PC-3 (cell line): Measurements from ENCODE around the gene NCOA7. TPM values are rescaled to one million over a fixed set of nuclear protein-coding genes. Genes with fewer than 3 reads are reported as not detected.

Experiments used
- ATAC-seq: fragments of 200-7000 bp; cut with Tn5 transposase; 2 replicates; pipeline ENCODE4 v1.9.1; 2020; ENCODE audit warnings: mild to moderate bottlenecking, moderate library complexity
- BruUV-seq: library from RNA; stranded (reverse); fragments of 400-500 nt; replicated peaks from 2 replicates; lab custom pipeline; 2021; lab: Mats Ljungman, UMichigan
- CTCF ChIA-PET: fragments of 300-600 bp; sonication (Branson Sonifier 250); formaldehyde crosslinking; loops from one replicate; lab custom pipeline; 2022; ENCODE audit warnings: antibody characterized with exemption; lab: Charles Lee
- POLR2A ChIA-PET: fragments of 300-600 bp; sonication (Branson Sonifier 250); formaldehyde crosslinking; loops from one replicate; lab custom pipeline; 2022; ENCODE audit warnings: antibody characterized with exemption; ENCODE audit not compliant: unreplicated experiment; lab: Charles Lee
- DNase-seq: peaks from one replicate; pipeline ENCODE4 v3.0.0-alpha.2; 2015
- H2AFZ ChIP-seq: fragments of 300-600 bp; sonication (generic); 2 replicates; pipeline ENCODE4 v1.6.0; 2016; ENCODE audit warnings: antibody characterized with exemption, low read length
- H3F3A ChIP-seq: fragments of 300-600 bp; sonication (generic); one replicate; pipeline ENCODE4 v1.6.0; 2017; ENCODE audit warnings: antibody characterized with exemption, low read length, control low read depth, mild to moderate bottlenecking; ENCODE audit not compliant: unreplicated experiment
- H3K27ac ChIP-seq: fragments of 300-600 bp; sonication (generic); 2 replicates; pipeline ENCODE4 v1.5.1; 2016; ENCODE audit warnings: mild to moderate bottlenecking, low read length
- H3K27me3 ChIP-seq: fragments of 300-600 bp; sonication (generic); 2 replicates; pipeline ENCODE4 v1.6.1; 2016; ENCODE audit warnings: low read length, mixed read lengths
- H3K36me3 ChIP-seq: fragments of 300-600 bp; sonication (generic); 2 replicates; pipeline ENCODE4 v1.6.1; 2016; ENCODE audit warnings: low read depth, mixed run types, low read length, mixed read lengths
- H3K4me1 ChIP-seq: fragments of 300-600 bp; sonication (generic); 2 replicates; pipeline ENCODE4 v1.5.1; 2016; ENCODE audit warnings: low read length; ENCODE audit not compliant: insufficient read depth
- H3K4me2 ChIP-seq: fragments of 300-600 bp; sonication (generic); 2 replicates; pipeline ENCODE4 v1.6.0; 2016; ENCODE audit warnings: low read length
- H3K4me3 ChIP-seq: fragments of 300-600 bp; sonication (generic); 2 replicates; pipeline ENCODE4 v1.5.1; 2016; ENCODE audit warnings: mild to moderate bottlenecking, low read length, mixed read lengths
- H3K79me2 ChIP-seq: fragments of 300-600 bp; sonication (generic); 2 replicates; pipeline ENCODE4 v1.6.1; 2017; ENCODE audit warnings: low read length, mixed read lengths
- H3K9ac ChIP-seq: fragments of 300-600 bp; sonication (generic); 2 replicates; pipeline ENCODE4 v1.6.0; 2016; ENCODE audit warnings: mild to moderate bottlenecking, low read length
- H3K9me2 ChIP-seq: fragments of 300-600 bp; sonication (generic); replicated peaks from 2 replicates; pipeline ENCODE4 v1.6.1; 2016; ENCODE audit warnings: mixed run types, low read length, mixed read lengths
- H3K9me3 ChIP-seq: fragments of 300-600 bp; sonication (generic); 2 replicates; pipeline ENCODE4 v1.6.1; 2016; ENCODE audit warnings: low read length, mixed read lengths
- H4K20me1 ChIP-seq: fragments of 300-600 bp; sonication (generic); 2 replicates; pipeline ENCODE4 v1.6.1; 2016; ENCODE audit warnings: low read length, mixed read lengths
- CTCF ChIP-seq: fragments of 300-600 bp; sonication (generic); conservative IDR thresholded peaks from 2 replicates; pipeline ENCODE4 v1.5.1; 2017; ENCODE audit warnings: antibody characterized with exemption, low read depth, mild to moderate bottlenecking, low read length
- EZH2 ChIP-seq: fragments of 300-600 bp; sonication (generic); IDR thresholded peaks from one replicate; pipeline ENCODE4 v1.6.1; 2017; ENCODE audit warnings: antibody characterized with exemption, mild to moderate bottlenecking, low read length; ENCODE audit not compliant: unreplicated experiment
- EZH2phosphoT487 ChIP-seq: fragments of 300-600 bp; sonication (generic); IDR thresholded peaks from 2 replicates; pipeline ENCODE4 v1.6.1; 2018; ENCODE audit warnings: mild to moderate bottlenecking, antibody characterized with exemption, low read length, borderline replicate concordance
- intact Hi-C: fragments of 100-400 bp; cut with micrococcal nuclease; formaldehyde crosslinking; loops from 2 replicates; pipeline ENCODE4 v1.9.0; 2023
- total RNA-seq: library from RNA; depleted of rRNA; stranded (reverse); fragments of >200 nt; gene quantifications from 2 replicates; pipeline ENCODE4 v1.2.3, GENCODE V29; 2014

The NCOA7 gene
- total RNA-seq, 1 experiment from 2014 or later, result 13.4 TPM

DNA sequence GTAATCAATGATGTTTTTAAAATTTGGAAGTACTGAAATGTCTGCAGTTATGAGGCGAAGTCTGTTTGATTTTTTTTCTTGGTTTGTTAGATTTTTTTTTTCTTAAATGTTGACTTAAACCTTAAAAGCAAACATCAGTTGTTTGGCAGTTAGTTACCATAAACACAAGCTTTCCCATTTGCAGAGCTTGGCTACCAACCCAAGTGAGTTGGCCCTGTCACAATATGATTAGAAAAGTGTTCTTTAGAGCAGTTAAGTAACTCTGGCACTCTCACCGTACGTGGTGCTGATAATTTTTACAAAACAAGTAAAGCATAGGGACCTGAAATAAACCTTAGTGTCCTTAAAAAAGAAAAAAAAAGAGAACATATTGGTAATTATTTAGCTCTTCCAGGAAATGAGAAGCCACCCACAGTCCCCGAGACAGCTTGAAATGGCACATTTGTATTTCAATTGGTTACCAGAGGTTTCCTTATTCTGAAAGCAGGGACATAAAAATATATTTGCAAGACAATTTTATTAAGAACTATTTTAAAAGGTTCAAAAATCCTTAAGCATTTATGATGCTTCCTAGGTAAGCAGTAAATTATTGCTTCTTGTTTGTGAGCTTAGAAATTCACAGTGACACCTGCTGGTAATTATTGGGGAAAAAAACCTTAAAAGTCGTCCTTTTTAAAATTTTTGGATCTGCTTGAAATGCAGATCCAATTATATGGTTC, 37.4 kb upstream of the NCOA7 start:
- H4K20me1 ChIP-seq, result no peaks in the 10 kb centered on the region
- peaks cover 73% of the 10 kb centered on the region for H3K27me3 ChIP-seq
- ATAC-seq (no peak), DNase-seq (peak; percentile 46)
- BruUV-seq, result no TSS peak
- H3K79me2 ChIP-seq, result no peaks in the 10 kb centered on the region
- no peak overlapping the region for H3K27ac ChIP-seq
- H3K4me2 ChIP-seq, result no peak overlapping the region
- peaks cover 13% of the 10 kb centered on the region for H3K4me1 ChIP-seq
- no peak for TF ChIP-seq EZH2
- peak; percentile 61 for TF ChIP-seq CTCF
- POLR2A ChIA-PET, result interaction anchor here (0.8 kb wide), 1 partner anchor 551 kb away, joined by 13 read pairs; no protein-coding TSS in a partner anchor
- no peaks in the 10 kb centered on the region for H3K36me3 ChIP-seq
- CTCF ChIA-PET, result interaction anchor here (0.6 to 1.4 kb wide), 5 partner anchors 206 to 896 kb away, joined by 3 to 15 read pairs (median 3); no protein-coding TSS in a partner anchor
- no peaks in the 10 kb centered on the region for H3K9me2 ChIP-seq
- H3K9ac ChIP-seq, result no peak overlapping the region
- no peak overlapping the region for H2AFZ ChIP-seq
- no peaks in the 10 kb centered on the region for H3K9me3 ChIP-seq
- no peaks in the 10 kb centered on the region for H3F3A ChIP-seq
- intact Hi-C loops, result loop anchor here (1.0 kb wide), 2 partner anchors 439 to 600 kb away; partner anchors contain the start of gene TPD52L1
- H3K4me3 ChIP-seq, result no peak overlapping the region

DNA sequence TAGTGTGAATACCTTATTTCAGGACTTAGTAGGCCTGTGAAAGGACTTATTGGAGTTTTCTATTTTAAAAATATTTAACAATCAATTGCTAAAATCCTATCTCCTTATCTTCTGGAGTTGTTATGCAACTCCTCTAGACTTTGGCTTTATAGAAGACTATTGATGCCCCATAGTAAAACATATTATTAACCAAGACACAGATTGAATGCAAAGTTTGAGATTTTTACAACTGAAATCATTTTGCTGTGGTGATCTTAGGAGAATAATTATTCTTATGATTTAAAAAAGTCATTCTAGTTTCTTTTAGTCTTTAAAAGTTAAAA, 36.9 kb upstream of the NCOA7 start:
- Histone ChIP-seq H3K27me3 (peaks cover 72% of the 10 kb centered on the region), H3K27ac (no peak overlapping the region), H3K9me3 (no peaks in the 10 kb centered on the region), H3K4me3 (no peak overlapping the region), H3F3A (no peaks in the 10 kb centered on the region), H4K20me1 (no peaks in the 10 kb centered on the region), H3K9ac (no peak overlapping the region), H3K4me1 (peaks cover 8% of the 10 kb centered on the region), H2AFZ (no peak overlapping the region), H3K36me3 (no peaks in the 10 kb centered on the region), H3K9me2 (no peaks in the 10 kb centered on the region), H3K79me2 (no peaks in the 10 kb centered on the region), H3K4me2 (no peak overlapping the region)
- no peak for DNase-seq
- ATAC-seq, result no peak
- no peak for TF ChIP-seq CTCF
- TF ChIP-seq EZH2phosphoT487, result no peak
- no peak for TF ChIP-seq EZH2
- POLR2A ChIA-PET, result no interaction called here
- BruUV-seq, result no TSS peak
- CTCF ChIA-PET, result interaction anchor here (0.6 to 1.4 kb wide), 3 partner anchors 442 to 896 kb away, joined by 3 to 11 read pairs (median 3); no protein-coding TSS in a partner anchor
- intact Hi-C loops, result loop anchor here (1.0 kb wide), 2 partner anchors 440 to 601 kb away; partner anchors contain the start of gene TPD52L1

DNA sequence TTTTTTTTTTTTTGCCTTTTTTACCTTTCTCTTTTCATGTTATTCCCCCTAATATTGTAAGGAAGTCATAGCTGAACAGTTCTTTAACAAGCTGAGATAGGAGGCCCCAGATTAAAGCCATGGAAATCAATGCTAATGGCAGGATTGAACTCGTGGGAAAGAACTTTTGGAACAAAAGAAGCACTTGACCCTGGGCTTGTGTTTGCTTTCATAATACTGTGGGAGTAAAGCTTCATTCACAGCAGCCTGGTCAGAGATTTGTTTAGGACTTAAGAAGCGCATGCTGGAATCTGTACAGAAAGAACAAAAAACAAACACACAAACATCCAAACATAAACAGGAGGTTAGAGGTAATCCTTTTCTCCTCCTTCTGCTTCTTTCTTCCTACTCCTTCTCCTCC, 36.2 kb upstream of the NCOA7 start:
- ChIA-PET POLR2A (no interaction called here), CTCF (no interaction called here)
- Histone ChIP-seq H3K4me3 (no peak overlapping the region), H3F3A (no peaks in the 10 kb centered on the region), H3K4me2 (no peak overlapping the region), H3K4me1 (peaks cover 5% of the 10 kb centered on the region; the same call in 1 of the 2 replicates), H3K9ac (no peak overlapping the region), H3K79me2 (no peaks in the 10 kb centered on the region), H2AFZ (no peak overlapping the region), H3K27me3 (peaks cover 73% of the 10 kb centered on the region), H4K20me1 (no peaks in the 10 kb centered on the region), H3K36me3 (no peaks in the 10 kb centered on the region), H3K9me2 (no peaks in the 10 kb centered on the region), H3K9me3 (no peaks in the 10 kb centered on the region), H3K27ac (no peak overlapping the region)
- BruUV-seq, result no TSS peak
- intact Hi-C loops, result no loop called here
- ATAC-seq (no peak), DNase-seq (no peak)
- TF ChIP-seq EZH2phosphoT487 (no peak), CTCF (no peak), EZH2 (no peak)
